Measurements from ENCODE around the gene STX18. TPM values are rescaled to one million over a fixed set of nuclear protein-coding genes. Genes with fewer than 3 reads are reported as not detected.

STX18 gene
- total and polyA plus RNA-seq, 2 of the 13 experiments (the other 11 are each of a cell fraction or from before 2014, with no cell fraction given): 23.9 to 37.1 TPM

- TF ChIP-seq MTF1 (CRISPR knock-in tag; IDR thresholded peaks at IDR 0.05): no peak
- TF ChIP-seq, protein P1, sequence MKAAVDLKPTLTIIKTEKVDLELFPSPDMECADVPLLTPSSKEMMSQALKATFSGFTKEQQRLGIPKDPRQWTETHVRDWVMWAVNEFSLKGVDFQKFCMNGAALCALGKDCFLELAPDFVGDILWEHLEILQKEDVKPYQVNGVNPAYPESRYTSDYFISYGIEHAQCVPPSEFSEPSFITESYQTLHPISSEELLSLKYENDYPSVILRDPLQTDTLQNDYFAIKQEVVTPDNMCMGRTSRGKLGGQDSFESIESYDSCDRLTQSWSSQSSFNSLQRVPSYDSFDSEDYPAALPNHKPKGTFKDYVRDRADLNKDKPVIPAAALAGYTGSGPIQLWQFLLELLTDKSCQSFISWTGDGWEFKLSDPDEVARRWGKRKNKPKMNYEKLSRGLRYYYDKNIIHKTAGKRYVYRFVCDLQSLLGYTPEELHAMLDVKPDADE (CRISPR knock-in tag; IDR thresholded peaks at IDR 0.05): no peak
- peak; percentile 68; the same call in 1 of the 2 replicates for TF ChIP-seq KDM6A (CRISPR knock-in tag; IDR thresholded peaks at IDR 0.05; ENCODE audit: low read depth)
- TF ChIP-seq ARID4A (CRISPR knock-in tag; IDR thresholded peaks at IDR 0.05; ENCODE audit: borderline replicate concordance): peak; percentile 31; the same call in 1 of the 2 replicates
- TF ChIP-seq, protein P2, sequence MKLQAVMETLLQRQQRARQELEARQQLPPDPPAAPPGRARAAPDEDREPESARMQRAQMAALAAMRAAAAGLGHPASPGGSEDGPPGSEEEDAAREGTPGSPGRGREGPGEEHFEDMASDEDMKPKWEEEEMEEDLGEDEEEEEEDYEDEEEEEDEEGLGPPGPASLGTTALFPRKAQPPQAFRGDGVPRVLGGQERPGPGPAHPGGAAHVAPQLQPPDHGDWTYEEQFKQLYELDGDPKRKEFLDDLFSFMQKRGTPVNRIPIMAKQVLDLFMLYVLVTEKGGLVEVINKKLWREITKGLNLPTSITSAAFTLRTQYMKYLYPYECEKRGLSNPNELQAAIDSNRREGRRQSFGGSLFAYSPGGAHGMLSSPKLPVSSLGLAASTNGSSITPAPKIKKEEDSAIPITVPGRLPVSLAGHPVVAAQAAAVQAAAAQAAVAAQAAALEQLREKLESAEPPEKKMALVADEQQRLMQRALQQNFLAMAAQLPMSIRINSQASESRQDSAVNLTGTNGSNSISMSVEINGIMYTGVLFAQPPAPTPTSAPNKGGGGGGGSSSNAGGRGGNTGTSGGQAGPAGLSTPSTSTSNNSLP (IDR thresholded peaks at IDR 0.05; ENCODE audit: low read depth, low read length): 0 out of 2 replicates have a peak, but pooled peaks have one; percentile 16
- no peak for TF ChIP-seq GPN1 (CRISPR knock-in tag; IDR thresholded peaks at IDR 0.05; ENCODE audit: borderline replicate concordance)
- TF ChIP-seq ZNF670 (CRISPR knock-in tag; IDR thresholded peaks at IDR 0.05; ENCODE audit: borderline replicate concordance): no peak
- no peak for TF ChIP-seq ZNF75D (CRISPR knock-in tag; IDR thresholded peaks at IDR 0.05; ENCODE audit: borderline replicate concordance)
- no peak for TF ChIP-seq PCBP2 (optimal IDR thresholded peaks at IDR 0.05; ENCODE audit: low read depth, low read length, poor library complexity, severe bottlenecking)
- TF ChIP-seq ZNF430 (CRISPR knock-in tag; IDR thresholded peaks at IDR 0.05): no peak
- peak; percentile 39 for TF ChIP-seq FOSL2 (CRISPR knock-in tag; IDR thresholded peaks at IDR 0.05)
- TF ChIP-seq ELF1 (CRISPR knock-in tag; IDR thresholded peaks at IDR 0.05): no peak
- TF ChIP-seq ZNF512B (CRISPR knock-in tag; IDR thresholded peaks at IDR 0.05; ENCODE audit: borderline replicate concordance): no peak
- TF ChIP-seq KDM4B (CRISPR knock-in tag; IDR thresholded peaks at IDR 0.05): no peak
- TF ChIP-seq ZBTB42 (CRISPR knock-in tag; IDR thresholded peaks at IDR 0.05): no peak
- no peak for TF ChIP-seq RAD51 (IDR thresholded peaks at IDR 0.05; ENCODE audit: borderline replicate concordance)
- TF ChIP-seq ERF (CRISPR knock-in tag; IDR thresholded peaks at IDR 0.05): peak; percentile 61; the same call in 1 of the 2 replicates
- TF ChIP-seq, protein P3, sequence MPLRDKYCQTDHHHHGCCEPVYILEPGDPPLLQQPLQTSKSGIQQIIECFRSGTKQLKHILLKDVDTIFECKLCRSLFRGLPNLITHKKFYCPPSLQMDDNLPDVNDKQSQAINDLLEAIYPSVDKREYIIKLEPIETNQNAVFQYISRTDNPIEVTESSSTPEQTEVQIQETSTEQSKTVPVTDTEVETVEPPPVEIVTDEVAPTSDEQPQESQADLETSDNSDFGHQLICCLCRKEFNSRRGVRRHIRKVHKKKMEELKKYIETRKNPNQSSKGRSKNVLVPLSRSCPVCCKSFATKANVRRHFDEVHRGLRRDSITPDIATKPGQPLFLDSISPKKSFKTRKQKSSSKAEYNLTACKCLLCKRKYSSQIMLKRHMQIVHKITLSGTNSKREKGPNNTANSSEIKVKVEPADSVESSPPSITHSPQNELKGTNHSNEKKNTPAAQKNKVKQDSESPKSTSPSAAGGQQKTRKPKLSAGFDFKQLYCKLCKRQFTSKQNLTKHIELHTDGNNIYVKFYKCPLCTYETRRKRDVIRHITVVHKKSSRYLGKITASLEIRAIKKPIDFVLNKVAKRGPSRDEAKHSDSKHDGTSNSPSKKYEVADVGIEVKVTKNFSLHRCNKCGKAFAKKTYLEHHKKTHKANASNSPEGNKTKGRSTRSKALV (CRISPR knock-in tag; IDR thresholded peaks at IDR 0.05): peak; percentile 54; the same call in 1 of the 2 replicates
- TF ChIP-seq MEIS1 (CRISPR knock-in tag; IDR thresholded peaks at IDR 0.05; ENCODE audit: borderline replicate concordance): no peak
These were observed 54.9 kb downstream of the STX18 start (continued) for GRCh38 chr4:4486969-4487368.

Measured in HepG2 (cell line).